ENCODE data around the gene DSG4.
"Not testable (repeated sequence)": the region's sequence is repeated elsewhere in the genome, so short reads cannot be mapped to it uniquely, and the experiment has no call there.

Gene DSG4

GRCh38 chr18:31329787-31330438 lies 46.7 kb upstream of the DSG4 start:
- CTCF ChIA-PET = interaction anchor here (0.6 kb wide), 1 partner anchor 93 kb away, joined by 4 read pairs; no protein-coding TSS in a partner anchor
- no peak overlapping the region for H3K27ac ChIP-seq (ENCODE audit: extremely low read depth, low read depth, low read length)
- no peaks in the 10 kb centered on the region for H3K9me3 ChIP-seq (ENCODE audit: control insufficient read depth, insufficient read depth, low read depth, low read length)
- H3K4me1 ChIP-seq (ENCODE audit: control insufficient read depth, insufficient read depth, low read length) = no peaks in the 10 kb centered on the region
- no peak overlapping the region for H3K4me3 ChIP-seq (ENCODE audit: low read depth, low read length)
- H3K36me3 ChIP-seq (ENCODE audit: control insufficient read depth in 2 of 2, insufficient read depth in 1 of 2, low read length in 2 of 2) = no peaks in the 10 kb centered on the region
- no peak for TF ChIP-seq ZNF16 (tag by site-specific recombination; IDR thresholded peaks at IDR 0.05; ENCODE audit: low read depth)
- POLR2A ChIA-PET = no interaction called here

GRCh38 chr18:31343454-31343853 lies 33.1 kb upstream of the DSG4 start:
- H3K4me1 ChIP-seq (ENCODE audit: control insufficient read depth, insufficient read depth, low read length) = no peaks in the 10 kb centered on the region
- TF ChIP-seq ZNF292 (tag by site-specific recombination; IDR thresholded peaks at IDR 0.05; ENCODE audit: borderline replicate concordance, low read depth) (no peak), KLF17 (tag by site-specific recombination; IDR thresholded peaks at IDR 0.05) (no peak), ZNF513 (tag by site-specific recombination; IDR thresholded peaks at IDR 0.05) (no peak), ZNF529 (tag by site-specific recombination; IDR thresholded peaks at IDR 0.05; ENCODE audit: insufficient replicate concordance) (no peak), ZNF747 (tag by site-specific recombination; IDR thresholded peaks at IDR 0.05) (no peak), ZBTB17 (tag by site-specific recombination; IDR thresholded peaks at IDR 0.05) (no peak), GLIS2 (tag by site-specific recombination; IDR thresholded peaks at IDR 0.05) (no peak), ZSCAN30 (tag by site-specific recombination; IDR thresholded peaks at IDR 0.05) (no peak), ZNF600 (tag by site-specific recombination; IDR thresholded peaks at IDR 0.05) (no peak), ZNF133 (tag by site-specific recombination; IDR thresholded peaks at IDR 0.05) (no peak), YY2 (tag by site-specific recombination; IDR thresholded peaks at IDR 0.05) (no peak), ZNF132 (tag by site-specific recombination; IDR thresholded peaks at IDR 0.05; ENCODE audit: borderline replicate concordance) (no peak), ZNF571 (tag by site-specific recombination; IDR thresholded peaks at IDR 0.05) (no peak), ZNF548 (tag by site-specific recombination; IDR thresholded peaks at IDR 0.05) (no peak), ZFP3 (tag by site-specific recombination; IDR thresholded peaks at IDR 0.05; ENCODE audit: low read depth) (no peak)
- H3K36me3 ChIP-seq (ENCODE audit: control insufficient read depth in 2 of 2, insufficient read depth in 1 of 2, low read length in 2 of 2) = no peaks in the 10 kb centered on the region
- CTCF ChIA-PET = interaction anchor here (0.5 kb wide), 1 partner anchor 1566 kb away, joined by 4 read pairs; no protein-coding TSS in a partner anchor
- H3K9me3 ChIP-seq (ENCODE audit: control insufficient read depth, insufficient read depth, low read depth, low read length) = no peaks in the 10 kb centered on the region
- no peak overlapping the region for H3K27ac ChIP-seq (ENCODE audit: extremely low read depth, low read depth, low read length)
- no peak overlapping the region for H3K4me3 ChIP-seq (ENCODE audit: low read depth, low read length)
- POLR2A ChIA-PET = interaction anchor here (0.7 kb wide), 1 partner anchor 242 kb away, joined by 5 read pairs; no protein-coding TSS in a partner anchor

- POLR2A ChIA-PET; H3K9me3 ChIP-seq (ENCODE audit: control insufficient read depth, insufficient read depth, low read depth, low read length); H3K4me3 ChIP-seq (ENCODE audit: low read depth, low read length); H3K4me1 ChIP-seq (ENCODE audit: control insufficient read depth, insufficient read depth, low read length); CTCF ChIA-PET; H3K36me3 ChIP-seq (ENCODE audit: control insufficient read depth in 2 of 2, insufficient read depth in 1 of 2, low read length in 2 of 2); H3K27ac ChIP-seq (ENCODE audit: extremely low read depth, low read depth, low read length): not testable (repeated sequence)
These were observed 23.2 kb upstream of the DSG4 start for GRCh38 chr18:31353336-31353735.

- no peaks in the 10 kb centered on the region for H3K36me3 ChIP-seq (ENCODE audit: control insufficient read depth in 2 of 2, insufficient read depth in 1 of 2, low read length in 2 of 2)
- CTCF ChIA-PET = interaction anchor here (0.6 kb wide), 1 partner anchor 193 kb away, joined by 3 read pairs; no protein-coding TSS in a partner anchor
- H3K9me3 ChIP-seq (ENCODE audit: control insufficient read depth, insufficient read depth, low read depth, low read length) = no peaks in the 10 kb centered on the region
- POLR2A ChIA-PET = no interaction called here
- H3K27ac ChIP-seq (ENCODE audit: extremely low read depth, low read depth, low read length) = no peak overlapping the region
- no peaks in the 10 kb centered on the region for H3K4me1 ChIP-seq (ENCODE audit: control insufficient read depth, insufficient read depth, low read length)
- H3K4me3 ChIP-seq (ENCODE audit: low read depth, low read length) = no peak overlapping the region
- TF ChIP-seq ZBTB26 (tag by site-specific recombination; optimal IDR thresholded peaks at IDR 0.05) (no peak), ZNF558 (tag by site-specific recombination; IDR thresholded peaks at IDR 0.05) (no peak), GLIS1 (tag by site-specific recombination; IDR thresholded peaks at IDR 0.05) (no peak), ZNF2 (tag by site-specific recombination; IDR thresholded peaks at IDR 0.05) (no peak), ZNF529 (tag by site-specific recombination; IDR thresholded peaks at IDR 0.05; ENCODE audit: insufficient replicate concordance) (no peak), YY1 (tag by site-specific recombination; IDR thresholded peaks at IDR 0.05) (no peak), SP7 (tag by site-specific recombination; IDR thresholded peaks at IDR 0.05) (no peak), ZNF560 (tag by site-specific recombination; IDR thresholded peaks at IDR 0.05; ENCODE audit: borderline replicate concordance) (no peak), ZNF747 (tag by site-specific recombination; IDR thresholded peaks at IDR 0.05) (no peak), GLIS2 (tag by site-specific recombination; IDR thresholded peaks at IDR 0.05) (no peak)
These were observed 21.6 kb upstream of the DSG4 start for GRCh38 chr18:31354990-31355389.
